ENCODE measurements around the gene MYL6. TPM values are rescaled to one million over a fixed set of nuclear protein-coding genes. Genes with fewer than 3 reads are reported as not detected.

The MYL6 gene
- total RNA-seq, 1 experiment from 2014 or later, result 932 TPM

DNA sequence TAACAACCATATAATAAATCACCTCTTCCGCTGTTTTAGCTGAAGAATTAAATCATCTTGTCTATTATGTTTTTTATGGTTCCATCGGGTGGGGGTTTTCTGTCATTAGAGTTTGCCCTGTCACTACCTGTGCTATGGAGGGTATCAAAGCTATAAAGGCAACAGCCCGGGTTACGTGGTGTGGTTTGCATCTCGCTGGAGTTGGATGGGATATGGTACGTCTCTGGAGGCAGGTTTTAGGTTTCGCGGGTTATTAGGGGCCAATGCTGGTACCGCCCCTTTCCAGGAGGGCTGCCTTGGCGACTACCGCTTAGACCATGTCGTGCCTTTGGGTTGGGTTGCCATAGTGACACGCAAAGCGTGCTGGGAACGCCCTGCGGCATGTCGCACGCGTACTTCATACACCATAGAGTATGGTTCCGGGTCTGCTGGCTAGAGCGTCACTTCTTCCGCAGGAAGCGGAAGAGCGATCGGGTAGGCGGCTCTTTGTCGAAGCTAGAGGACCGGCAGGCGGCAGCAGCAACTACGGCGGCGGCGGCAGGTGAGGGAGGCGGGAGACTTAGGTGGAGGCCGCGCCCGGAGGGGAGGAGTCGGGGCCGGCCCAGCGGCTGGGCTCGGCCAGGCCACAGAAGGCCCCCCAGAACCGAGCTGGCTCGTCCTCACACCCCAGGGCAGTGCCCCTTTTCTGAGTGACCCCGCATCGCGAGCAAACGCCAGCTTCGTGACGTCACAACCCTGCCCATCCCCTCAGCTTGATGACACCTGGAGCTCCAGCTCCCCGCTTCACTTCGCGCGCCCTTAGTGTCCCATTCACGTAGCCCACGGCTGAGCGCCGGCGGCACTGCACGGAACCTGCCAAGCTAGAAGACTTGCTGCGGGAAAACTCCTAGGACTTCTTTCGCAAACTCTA, 40.1 kb upstream of the MYL6 start, which contains the start of gene ZC3H10 (continued):
- TF ChIP-seq ZMAT4 (CRISPR knock-in tag; IDR thresholded peaks at IDR 0.05) (peak; percentile 84), RELA (CRISPR knock-in tag; IDR thresholded peaks at IDR 0.05; ENCODE audit: borderline replicate concordance) (0 out of 2 replicates have a peak, but pooled peaks have one; percentile 19), TEAD4 (CRISPR knock-in tag; IDR thresholded peaks at IDR 0.05) (peak; percentile 81; the same call in 1 of the 2 replicates), OVOL2 (CRISPR knock-in tag; IDR thresholded peaks at IDR 0.05; ENCODE audit: borderline replicate concordance) (no peak), NR1H2 (CRISPR knock-in tag; IDR thresholded peaks at IDR 0.05) (no peak), MXD4 (CRISPR knock-in tag; IDR thresholded peaks at IDR 0.05; ENCODE audit: borderline replicate concordance) (no peak), FOXP1 (CRISPR knock-in tag; IDR thresholded peaks at IDR 0.05; ENCODE audit: borderline replicate concordance) (peak; percentile 96), ZNF121 (CRISPR knock-in tag; IDR thresholded peaks at IDR 0.05) (no peak), CREB1 (CRISPR knock-in tag; IDR thresholded peaks at IDR 0.05) (peak; percentile 95), MYBL2 (CRISPR knock-in tag; IDR thresholded peaks at IDR 0.05) (peak; percentile 64; the same call in 1 of the 2 replicates), ZNF263 (CRISPR knock-in tag; IDR thresholded peaks at IDR 0.05; ENCODE audit: low read depth) (peak; percentile 77; the same call in 1 of the 2 replicates), SP1 (CRISPR knock-in tag; conservative IDR thresholded peaks at IDR 0.05) (peak; percentile 98), AR (CRISPR knock-in tag; IDR thresholded peaks at IDR 0.05) (peak; percentile 100), JUN (CRISPR knock-in tag; IDR thresholded peaks at IDR 0.05) (peak; percentile 36; the same call in 1 of the 2 replicates), FOXJ3 (CRISPR knock-in tag; IDR thresholded peaks at IDR 0.05; ENCODE audit: borderline replicate concordance) (peak; percentile 42; the same call in 1 of the 2 replicates), ETV6 (CRISPR knock-in tag; IDR thresholded peaks at IDR 0.05) (peak; percentile 99), ZNF416 (CRISPR knock-in tag; IDR thresholded peaks at IDR 0.05) (peak; percentile 100), ELF4 (CRISPR knock-in tag; IDR thresholded peaks at IDR 0.05; ENCODE audit: low read depth) (no peak), NFATC4 (CRISPR knock-in tag; IDR thresholded peaks at IDR 0.05) (peak; percentile 100), ZNF532 (CRISPR knock-in tag; IDR thresholded peaks at IDR 0.05; ENCODE audit: borderline replicate concordance) (peak; percentile 99)
- TF ChIP-seq, protein P1, sequence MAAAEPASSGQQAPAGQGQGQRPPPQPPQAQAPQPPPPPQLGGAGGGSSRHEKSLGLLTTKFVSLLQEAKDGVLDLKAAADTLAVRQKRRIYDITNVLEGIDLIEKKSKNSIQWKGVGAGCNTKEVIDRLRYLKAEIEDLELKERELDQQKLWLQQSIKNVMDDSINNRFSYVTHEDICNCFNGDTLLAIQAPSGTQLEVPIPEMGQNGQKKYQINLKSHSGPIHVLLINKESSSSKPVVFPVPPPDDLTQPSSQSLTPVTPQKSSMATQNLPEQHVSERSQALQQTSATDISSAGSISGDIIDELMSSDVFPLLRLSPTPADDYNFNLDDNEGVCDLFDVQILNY (CRISPR knock-in tag; IDR thresholded peaks at IDR 0.05), result peak; percentile 87; the same call in 1 of the 2 replicates
- TF ChIP-seq, protein P2, sequence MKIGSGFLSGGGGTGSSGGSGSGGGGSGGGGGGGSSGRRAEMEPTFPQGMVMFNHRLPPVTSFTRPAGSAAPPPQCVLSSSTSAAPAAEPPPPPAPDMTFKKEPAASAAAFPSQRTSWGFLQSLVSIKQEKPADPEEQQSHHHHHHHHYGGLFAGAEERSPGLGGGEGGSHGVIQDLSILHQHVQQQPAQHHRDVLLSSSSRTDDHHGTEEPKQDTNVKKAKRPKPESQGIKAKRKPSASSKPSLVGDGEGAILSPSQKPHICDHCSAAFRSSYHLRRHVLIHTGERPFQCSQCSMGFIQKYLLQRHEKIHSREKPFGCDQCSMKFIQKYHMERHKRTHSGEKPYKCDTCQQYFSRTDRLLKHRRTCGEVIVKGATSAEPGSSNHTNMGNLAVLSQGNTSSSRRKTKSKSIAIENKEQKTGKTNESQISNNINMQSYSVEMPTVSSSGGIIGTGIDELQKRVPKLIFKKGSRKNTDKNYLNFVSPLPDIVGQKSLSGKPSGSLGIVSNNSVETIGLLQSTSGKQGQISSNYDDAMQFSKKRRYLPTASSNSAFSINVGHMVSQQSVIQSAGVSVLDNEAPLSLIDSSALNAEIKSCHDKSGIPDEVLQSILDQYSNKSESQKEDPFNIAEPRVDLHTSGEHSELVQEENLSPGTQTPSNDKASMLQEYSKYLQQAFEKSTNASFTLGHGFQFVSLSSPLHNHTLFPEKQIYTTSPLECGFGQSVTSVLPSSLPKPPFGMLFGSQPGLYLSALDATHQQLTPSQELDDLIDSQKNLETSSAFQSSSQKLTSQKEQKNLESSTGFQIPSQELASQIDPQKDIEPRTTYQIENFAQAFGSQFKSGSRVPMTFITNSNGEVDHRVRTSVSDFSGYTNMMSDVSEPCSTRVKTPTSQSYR (CRISPR knock-in tag; IDR thresholded peaks at IDR 0.05), result peak; percentile 70; the same call in 1 of the 2 replicates
- TF ChIP-seq, protein P3, sequence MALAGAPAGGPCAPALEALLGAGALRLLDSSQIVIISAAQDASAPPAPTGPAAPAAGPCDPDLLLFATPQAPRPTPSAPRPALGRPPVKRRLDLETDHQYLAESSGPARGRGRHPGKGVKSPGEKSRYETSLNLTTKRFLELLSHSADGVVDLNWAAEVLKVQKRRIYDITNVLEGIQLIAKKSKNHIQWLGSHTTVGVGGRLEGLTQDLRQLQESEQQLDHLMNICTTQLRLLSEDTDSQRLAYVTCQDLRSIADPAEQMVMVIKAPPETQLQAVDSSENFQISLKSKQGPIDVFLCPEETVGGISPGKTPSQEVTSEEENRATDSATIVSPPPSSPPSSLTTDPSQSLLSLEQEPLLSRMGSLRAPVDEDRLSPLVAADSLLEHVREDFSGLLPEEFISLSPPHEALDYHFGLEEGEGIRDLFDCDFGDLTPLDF (CRISPR knock-in tag; IDR thresholded peaks at IDR 0.05), result peak; percentile 25; the same call in 1 of the 2 replicates
- TF ChIP-seq, protein P4, sequence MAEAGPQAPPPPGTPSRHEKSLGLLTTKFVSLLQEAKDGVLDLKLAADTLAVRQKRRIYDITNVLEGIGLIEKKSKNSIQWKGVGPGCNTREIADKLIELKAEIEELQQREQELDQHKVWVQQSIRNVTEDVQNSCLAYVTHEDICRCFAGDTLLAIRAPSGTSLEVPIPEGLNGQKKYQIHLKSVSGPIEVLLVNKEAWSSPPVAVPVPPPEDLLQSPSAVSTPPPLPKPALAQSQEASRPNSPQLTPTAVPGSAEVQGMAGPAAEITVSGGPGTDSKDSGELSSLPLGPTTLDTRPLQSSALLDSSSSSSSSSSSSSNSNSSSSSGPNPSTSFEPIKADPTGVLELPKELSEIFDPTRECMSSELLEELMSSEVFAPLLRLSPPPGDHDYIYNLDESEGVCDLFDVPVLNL (CRISPR knock-in tag; IDR thresholded peaks at IDR 0.05; ENCODE audit: borderline replicate concordance, low read depth), result no peak
